Mucosa of descending colon (tissue), 3 donors: ENCODE measurements around the gene PDE4D. TPM values are rescaled to one million over a fixed set of nuclear protein-coding genes. Genes with fewer than 3 reads are reported as not detected.
"Not testable (repeated sequence)": the region's sequence is repeated elsewhere in the genome, so short reads cannot be mapped to it uniquely, and the experiment has no call there.

Experiments used
- ATAC-seq: fragments of 200-7000 bp; cut with Tn5 transposase; one replicate; pipeline ENCODE4 v1.9.1; 2020; ENCODE audit warnings: mild to moderate bottlenecking, moderate library complexity
- DNase-seq, 3 donors: peaks; one replicate each; pipeline ENCODE4 v3.0.0-alpha.2; 2020
- H3K36me3 ChIP-seq: fragments of 200-600 bp; one replicate; pipeline ENCODE4 v1.8.0; 2021; ENCODE audit warnings: low read depth, mild to moderate bottlenecking
- H3K4me1 ChIP-seq: fragments of 200-600 bp; one replicate; pipeline ENCODE4 v1.8.0; 2021; ENCODE audit warnings: low read depth, mild to moderate bottlenecking
- H3K4me3 ChIP-seq: fragments of 200-600 bp; one replicate; pipeline ENCODE4 v1.8.0; 2021; ENCODE audit warnings: mild to moderate bottlenecking
- H3K9me3 ChIP-seq: fragments of 200-600 bp; one replicate; pipeline ENCODE4 v1.8.0; 2021; ENCODE audit warnings: mild to moderate bottlenecking
- intact Hi-C, 2 donors: fragments of 100-400 bp; cut with DNase I in 1 of 2; cut with micrococcal nuclease in 1 of 2; formaldehyde crosslinking; loops; one replicate each; pipeline versions ENCODE4 v1.11.0 to v1.11.1; 2022; cut with DNase I, micrococcal nuclease
- total RNA-seq, 3 donors: library from RNA; stranded (reverse); fragmentation: NEBNext Ultra II Directional in 2 of 3; extraction: Animal tissue kit (Norgen Biotek cat#: 25700) in 2 of 3; gene quantifications; one replicate each; pipeline versions ENCODE4 v1.2.1 to v1.2.4, GENCODE V29; 2021 to 2023
- TF ChIP-seq, protein P1 (sequence below): fragments of 200-600 bp; IDR thresholded peaks from one replicate; pipeline ENCODE4 v1.8.0; 2022; ENCODE audit warnings: antibody characterized with exemption, mild to moderate bottlenecking
- donor health status: DM: no; HTN: no; CAD: no; lungs with moderate emphysema.
- donor health status: DM: no; HTN: no; CAD: no.
- donor health status: DM: no; HTN: yes; CAD: no.

The PDE4D gene
- total RNA-seq, 3 donors from 2014 or later: 37.9 to 137 (median 100) TPM

DNA sequence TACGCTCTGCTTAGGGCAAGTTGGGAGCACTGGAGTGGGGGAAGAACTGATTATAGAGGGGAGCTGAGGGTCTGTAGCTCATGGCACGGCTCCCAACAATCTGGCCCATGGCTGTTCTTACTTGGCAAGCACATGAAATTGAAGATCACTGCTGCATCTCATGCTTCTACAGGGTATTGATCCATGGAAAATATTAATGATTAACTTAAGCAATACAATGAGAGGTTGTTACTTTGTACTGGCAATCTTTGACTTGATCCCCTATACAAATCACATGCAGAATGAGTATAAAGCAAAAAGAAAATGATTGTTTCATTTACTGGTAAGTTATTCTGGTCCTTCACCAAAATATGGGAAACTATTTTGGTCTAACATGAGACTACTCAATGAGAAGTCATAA lies 481.1 kb downstream of the PDE4D start:
- no peak overlapping the region for H3K4me3 ChIP-seq
- intact Hi-C loops: no loop called here
- ATAC-seq (no peak), DNase-seq (no peak)
- TF ChIP-seq, protein P1, sequence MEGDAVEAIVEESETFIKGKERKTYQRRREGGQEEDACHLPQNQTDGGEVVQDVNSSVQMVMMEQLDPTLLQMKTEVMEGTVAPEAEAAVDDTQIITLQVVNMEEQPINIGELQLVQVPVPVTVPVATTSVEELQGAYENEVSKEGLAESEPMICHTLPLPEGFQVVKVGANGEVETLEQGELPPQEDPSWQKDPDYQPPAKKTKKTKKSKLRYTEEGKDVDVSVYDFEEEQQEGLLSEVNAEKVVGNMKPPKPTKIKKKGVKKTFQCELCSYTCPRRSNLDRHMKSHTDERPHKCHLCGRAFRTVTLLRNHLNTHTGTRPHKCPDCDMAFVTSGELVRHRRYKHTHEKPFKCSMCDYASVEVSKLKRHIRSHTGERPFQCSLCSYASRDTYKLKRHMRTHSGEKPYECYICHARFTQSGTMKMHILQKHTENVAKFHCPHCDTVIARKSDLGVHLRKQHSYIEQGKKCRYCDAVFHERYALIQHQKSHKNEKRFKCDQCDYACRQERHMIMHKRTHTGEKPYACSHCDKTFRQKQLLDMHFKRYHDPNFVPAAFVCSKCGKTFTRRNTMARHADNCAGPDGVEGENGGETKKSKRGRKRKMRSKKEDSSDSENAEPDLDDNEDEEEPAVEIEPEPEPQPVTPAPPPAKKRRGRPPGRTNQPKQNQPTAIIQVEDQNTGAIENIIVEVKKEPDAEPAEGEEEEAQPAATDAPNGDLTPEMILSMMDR: no peak
- peaks cover 11% of the 10 kb centered on the region for H3K4me1 ChIP-seq
- no peaks in the 10 kb centered on the region for H3K36me3 ChIP-seq
- H3K9me3 ChIP-seq: peaks cover 7% of the 10 kb centered on the region

DNA sequence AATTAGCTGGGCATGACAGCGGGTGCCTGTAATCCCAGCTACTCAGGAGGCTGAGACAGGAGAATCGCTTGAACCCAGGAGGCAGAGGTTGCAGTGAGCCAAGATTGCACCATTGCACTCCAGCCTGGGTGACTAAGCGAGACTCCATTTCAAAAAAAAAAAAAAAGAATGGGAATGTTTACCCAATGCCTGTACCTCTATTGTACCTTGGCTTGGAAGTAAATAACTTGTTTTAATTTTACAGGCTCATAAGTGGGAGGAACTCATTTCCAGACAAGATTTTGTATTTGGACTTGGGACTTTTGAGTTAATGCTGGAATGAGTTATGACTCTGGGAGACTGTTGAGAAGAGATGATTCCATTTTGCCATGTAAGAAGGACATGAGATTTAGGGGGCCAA lies 484.5 kb downstream of the PDE4D start:
- H3K4me3 ChIP-seq, H3K36me3 ChIP-seq, DNase-seq, H3K4me1 ChIP-seq, intact Hi-C loops: not testable (repeated sequence)
- ATAC-seq: peak; percentile 56
- H3K9me3 ChIP-seq: peaks cover 10% of the 10 kb centered on the region

DNA sequence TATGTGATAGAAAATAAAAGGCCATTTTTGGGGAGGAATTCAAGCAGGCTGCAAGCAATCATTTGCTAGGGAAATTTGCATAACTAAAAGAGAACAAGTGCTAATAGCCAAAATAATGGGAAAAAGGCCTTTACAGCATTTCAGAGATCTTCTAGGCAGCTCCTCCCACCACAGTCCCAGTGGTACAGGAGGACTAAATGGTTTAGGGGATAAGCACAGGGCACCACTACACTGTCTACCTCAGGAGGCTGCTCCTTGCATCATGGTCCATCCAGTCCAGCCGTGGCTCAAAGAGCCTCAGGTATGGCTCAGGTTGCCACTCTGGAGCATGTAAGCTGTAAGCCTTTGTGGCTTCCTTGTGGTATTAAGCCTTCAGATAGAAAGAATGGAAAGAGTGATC lies 485.6 kb downstream of the PDE4D start:
- ATAC-seq (no peak), DNase-seq (no peak)
- no peak overlapping the region for H3K4me3 ChIP-seq
- TF ChIP-seq, protein P1: no peak
- peaks cover 11% of the 10 kb centered on the region for H3K9me3 ChIP-seq
- intact Hi-C loops: no loop called here
- no peaks in the 10 kb centered on the region for H3K36me3 ChIP-seq
- no peaks in the 10 kb centered on the region for H3K4me1 ChIP-seq

- TF ChIP-seq, protein P1: no peak
- Histone ChIP-seq H3K36me3 (no peaks in the 10 kb centered on the region), H3K4me3 (no peak overlapping the region), H3K9me3 (peaks cover 5% of the 10 kb centered on the region), H3K4me1 (no peaks in the 10 kb centered on the region)
- peak; percentile 74 for ATAC-seq
- DNase-seq: no peak
- intact Hi-C loops: no loop called here
Observed at GRCh38 chr5:59401637-59402036, 491.9 kb downstream of the PDE4D start.

- intact Hi-C loops, ATAC-seq, H3K4me1 ChIP-seq, H3K4me3 ChIP-seq, H3K9me3 ChIP-seq, H3K36me3 ChIP-seq, DNase-seq: not testable (repeated sequence)
Observed at GRCh38 chr5:59394956-59395355, 498.6 kb downstream of the PDE4D start.

DNA sequence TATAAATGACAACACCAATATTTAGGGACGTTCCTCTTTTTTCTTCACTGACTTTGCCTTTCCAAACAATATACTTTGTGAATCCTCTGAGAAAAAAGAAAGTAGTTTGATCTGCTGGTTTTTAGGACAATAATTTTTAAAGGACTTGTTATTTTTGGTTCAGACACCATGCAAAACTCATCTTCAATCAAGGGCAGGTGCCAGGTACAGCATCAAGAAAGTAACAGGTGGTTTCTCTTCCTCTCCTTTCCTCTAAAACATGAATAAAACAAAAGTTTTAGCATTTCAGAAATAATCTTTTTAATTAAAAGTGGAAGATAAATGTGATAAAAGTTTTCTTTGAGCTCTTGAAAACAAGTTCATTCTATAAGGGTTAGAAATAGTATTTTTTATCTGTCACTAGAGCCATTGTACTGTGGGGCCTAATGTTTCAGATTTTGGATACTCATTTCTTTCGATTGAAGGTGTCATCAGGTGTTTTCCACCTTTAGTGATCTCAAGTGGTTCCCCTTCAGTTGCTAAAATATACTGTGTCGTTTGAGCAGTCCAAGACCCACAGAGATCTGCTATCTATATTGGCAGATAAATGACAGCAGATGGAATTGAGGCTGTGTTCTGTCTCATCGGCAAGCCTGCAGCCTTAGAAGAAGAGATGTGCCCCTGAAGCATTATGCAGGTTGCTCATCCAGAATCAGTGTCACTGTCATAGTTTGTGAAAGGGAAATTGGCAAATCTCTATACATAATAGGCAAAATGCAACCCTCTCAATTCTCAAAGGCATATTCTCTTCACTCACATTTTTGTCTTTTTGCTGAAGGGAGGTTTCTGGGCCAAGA lies 499.7 kb downstream of the PDE4D start:
- no peaks in the 10 kb centered on the region for H3K36me3 ChIP-seq
- no peak for ATAC-seq
- intact Hi-C loops: no loop called here
- no peak overlapping the region for H3K4me3 ChIP-seq
- no peaks in the 10 kb centered on the region for H3K9me3 ChIP-seq
- no peak for DNase-seq
- TF ChIP-seq, protein P1: no peak
- H3K4me1 ChIP-seq: no peaks in the 10 kb centered on the region

DNA sequence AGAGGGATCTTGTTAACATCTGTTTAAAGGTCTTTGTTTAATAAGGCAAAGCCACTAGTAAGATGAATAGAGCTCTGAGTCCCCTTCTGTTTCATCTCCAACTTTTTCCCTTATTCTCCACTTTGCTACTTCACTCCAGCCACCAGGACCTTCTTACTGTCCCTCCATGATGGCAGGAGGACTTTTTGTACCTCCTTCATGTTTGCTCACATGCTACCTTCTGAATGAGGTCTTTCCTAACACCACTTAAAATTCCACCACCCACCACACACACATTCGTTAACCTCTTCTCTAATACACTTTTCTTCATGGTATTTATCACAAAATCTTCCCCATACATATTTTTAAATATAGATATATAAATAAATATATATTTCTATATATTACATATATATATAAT lies 501.9 kb downstream of the PDE4D start:
- TF ChIP-seq, protein P1: no peak
- Histone ChIP-seq H3K4me1 (no peaks in the 10 kb centered on the region), H3K36me3 (no peaks in the 10 kb centered on the region), H3K9me3 (no peaks in the 10 kb centered on the region), H3K4me3 (no peak overlapping the region)
- DNase-seq (no peak), ATAC-seq (no peak)
- intact Hi-C loops: no loop called here
